ENCODE results near the gene TMEM138. TPM values are rescaled to one million over a fixed set of nuclear protein-coding genes. Genes with fewer than 3 reads are reported as not detected.

Gene TMEM138
- total and polyA plus RNA-seq, 2 of the 13 experiments (the other 11 are each of a cell fraction or from before 2014, with no cell fraction given) = 43.5 to 61.0 TPM

DNA sequence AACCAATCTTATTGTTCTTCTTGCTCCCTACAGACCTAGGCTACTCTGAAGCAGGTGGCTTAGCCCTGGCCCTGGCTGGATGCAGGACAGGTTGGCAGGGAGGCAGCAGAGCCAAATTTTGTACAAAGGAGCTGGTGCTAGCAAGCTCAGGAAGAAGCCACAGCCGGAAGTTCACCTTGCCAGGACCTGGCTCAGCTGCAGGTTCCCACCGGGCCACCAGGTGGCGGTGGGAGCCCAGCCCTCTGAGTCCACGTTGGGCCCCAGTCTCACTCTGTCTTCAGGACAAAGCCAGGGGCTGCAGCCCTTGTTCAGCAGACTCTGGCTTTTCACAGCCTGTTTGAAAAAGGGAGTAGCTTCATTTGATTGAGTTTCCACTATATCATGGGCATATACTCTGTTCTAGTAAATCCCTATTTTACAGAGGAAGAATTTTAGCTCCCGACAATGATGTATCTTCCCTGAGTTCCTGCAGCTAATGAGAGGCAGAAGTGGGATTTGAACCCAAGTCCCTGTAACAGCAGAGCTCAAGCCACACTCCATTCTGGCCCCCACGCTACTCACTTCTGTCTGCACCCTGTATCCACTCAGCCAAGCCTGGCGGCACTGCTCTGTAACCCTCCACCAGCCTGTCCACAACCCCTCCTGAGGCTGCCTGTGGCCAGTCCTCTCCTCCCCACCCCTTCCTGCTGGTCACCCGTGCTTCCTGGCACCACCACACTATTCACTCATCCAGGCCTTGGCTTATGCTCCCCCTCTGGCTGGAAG is 25.8 kb upstream of the TMEM138 start (continued):
- TF ChIP-seq PCBP2 (optimal IDR thresholded peaks at IDR 0.05; ENCODE audit: low read depth, low read length, poor library complexity, severe bottlenecking) (no peak), PAF1 (CRISPR knock-in tag; IDR thresholded peaks at IDR 0.05) (no peak), FOXK2 (IDR thresholded peaks at IDR 0.05) (no peak), ZNF20 (CRISPR knock-in tag; IDR thresholded peaks at IDR 0.05) (no peak), FOXA3 (CRISPR knock-in tag; IDR thresholded peaks at IDR 0.05) (0 out of 2 replicates have a peak, but pooled peaks have one; percentile 36), U2AF1 (optimal IDR thresholded peaks at IDR 0.05; ENCODE audit: low read depth, low read length) (no peak), ZNF703 (CRISPR knock-in tag; IDR thresholded peaks at IDR 0.05; ENCODE audit: borderline replicate concordance) (no peak), NFATC3 (CRISPR knock-in tag; IDR thresholded peaks at IDR 0.05) (no peak), SRF (IDR thresholded peaks at IDR 0.05; ENCODE audit: low read depth, low read length) (no peak), MIER2 (CRISPR knock-in tag; IDR thresholded peaks at IDR 0.05) (no peak), CHD2 (IDR thresholded peaks at IDR 0.05; ENCODE audit: low read depth, low read length) (no peak), KLF6 (CRISPR knock-in tag; IDR thresholded peaks at IDR 0.05) (no peak), ZNF383 (CRISPR knock-in tag; IDR thresholded peaks at IDR 0.05; ENCODE audit: borderline replicate concordance) (no peak), ZNF34 (CRISPR knock-in tag; IDR thresholded peaks at IDR 0.05; ENCODE audit: borderline replicate concordance) (no peak), ZNF569 (CRISPR knock-in tag; IDR thresholded peaks at IDR 0.05; ENCODE audit: borderline replicate concordance) (no peak), ZNF44 (CRISPR knock-in tag; IDR thresholded peaks at IDR 0.05) (no peak), HMGA1 (CRISPR knock-in tag; conservative IDR thresholded peaks at IDR 0.05) (no peak), MTA1 (CRISPR knock-in tag; IDR thresholded peaks at IDR 0.05; ENCODE audit: borderline replicate concordance) (no peak), NR2F1 (CRISPR knock-in tag; IDR thresholded peaks at IDR 0.05) (no peak), RFXAP (CRISPR knock-in tag; IDR thresholded peaks at IDR 0.05; ENCODE audit: borderline replicate concordance) (no peak), FIP1L1 (IDR thresholded peaks at IDR 0.05; ENCODE audit: borderline replicate concordance, insufficient read depth, low read depth, low read length) (no peak), IRF2 (CRISPR knock-in tag; IDR thresholded peaks at IDR 0.05) (peak; percentile 68), NFRKB (IDR thresholded peaks at IDR 0.05) (no peak), RBM22 (optimal IDR thresholded peaks at IDR 0.05; ENCODE audit: low read length) (no peak)
- TF ChIP-seq, protein P1, sequence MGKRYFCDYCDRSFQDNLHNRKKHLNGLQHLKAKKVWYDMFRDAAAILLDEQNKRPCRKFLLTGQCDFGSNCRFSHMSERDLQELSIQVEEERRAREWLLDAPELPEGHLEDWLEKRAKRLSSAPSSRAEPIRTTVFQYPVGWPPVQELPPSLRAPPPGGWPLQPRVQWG (CRISPR knock-in tag; IDR thresholded peaks at IDR 0.05; ENCODE audit: borderline replicate concordance, low read depth) = no peak
- TF ChIP-seq, protein P2, sequence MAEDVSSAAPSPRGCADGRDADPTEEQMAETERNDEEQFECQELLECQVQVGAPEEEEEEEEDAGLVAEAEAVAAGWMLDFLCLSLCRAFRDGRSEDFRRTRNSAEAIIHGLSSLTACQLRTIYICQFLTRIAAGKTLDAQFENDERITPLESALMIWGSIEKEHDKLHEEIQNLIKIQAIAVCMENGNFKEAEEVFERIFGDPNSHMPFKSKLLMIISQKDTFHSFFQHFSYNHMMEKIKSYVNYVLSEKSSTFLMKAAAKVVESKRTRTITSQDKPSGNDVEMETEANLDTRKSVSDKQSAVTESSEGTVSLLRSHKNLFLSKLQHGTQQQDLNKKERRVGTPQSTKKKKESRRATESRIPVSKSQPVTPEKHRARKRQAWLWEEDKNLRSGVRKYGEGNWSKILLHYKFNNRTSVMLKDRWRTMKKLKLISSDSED (CRISPR knock-in tag; IDR thresholded peaks at IDR 0.05) = no peak
- TF ChIP-seq, protein P3, sequence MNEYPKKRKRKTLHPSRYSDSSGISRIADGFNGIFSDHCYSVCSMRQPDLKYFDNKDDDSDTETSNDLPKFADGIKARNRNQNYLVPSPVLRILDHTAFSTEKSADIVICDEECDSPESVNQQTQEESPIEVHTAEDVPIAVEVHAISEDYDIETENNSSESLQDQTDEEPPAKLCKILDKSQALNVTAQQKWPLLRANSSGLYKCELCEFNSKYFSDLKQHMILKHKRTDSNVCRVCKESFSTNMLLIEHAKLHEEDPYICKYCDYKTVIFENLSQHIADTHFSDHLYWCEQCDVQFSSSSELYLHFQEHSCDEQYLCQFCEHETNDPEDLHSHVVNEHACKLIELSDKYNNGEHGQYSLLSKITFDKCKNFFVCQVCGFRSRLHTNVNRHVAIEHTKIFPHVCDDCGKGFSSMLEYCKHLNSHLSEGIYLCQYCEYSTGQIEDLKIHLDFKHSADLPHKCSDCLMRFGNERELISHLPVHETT (CRISPR knock-in tag; conservative IDR thresholded peaks at IDR 0.05) = no peak
- TF ChIP-seq, protein P4, sequence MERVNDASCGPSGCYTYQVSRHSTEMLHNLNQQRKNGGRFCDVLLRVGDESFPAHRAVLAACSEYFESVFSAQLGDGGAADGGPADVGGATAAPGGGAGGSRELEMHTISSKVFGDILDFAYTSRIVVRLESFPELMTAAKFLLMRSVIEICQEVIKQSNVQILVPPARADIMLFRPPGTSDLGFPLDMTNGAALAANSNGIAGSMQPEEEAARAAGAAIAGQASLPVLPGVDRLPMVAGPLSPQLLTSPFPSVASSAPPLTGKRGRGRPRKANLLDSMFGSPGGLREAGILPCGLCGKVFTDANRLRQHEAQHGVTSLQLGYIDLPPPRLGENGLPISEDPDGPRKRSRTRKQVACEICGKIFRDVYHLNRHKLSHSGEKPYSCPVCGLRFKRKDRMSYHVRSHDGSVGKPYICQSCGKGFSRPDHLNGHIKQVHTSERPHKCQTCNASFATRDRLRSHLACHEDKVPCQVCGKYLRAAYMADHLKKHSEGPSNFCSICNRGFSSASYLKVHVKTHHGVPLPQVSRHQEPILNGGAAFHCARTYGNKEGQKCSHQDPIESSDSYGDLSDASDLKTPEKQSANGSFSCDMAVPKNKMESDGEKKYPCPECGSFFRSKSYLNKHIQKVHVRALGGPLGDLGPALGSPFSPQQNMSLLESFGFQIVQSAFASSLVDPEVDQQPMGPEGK (CRISPR knock-in tag; IDR thresholded peaks at IDR 0.05) = no peak
